Stimulated activated memory B cell treated with anti-CD40 and anti-IgM and Interleukin-4, amounts not matched to agents 10 μg/mL and 1 μg/mL and 100 μg/mL, for 72 hours (primary cell): ENCODE measurements around the gene ACTL6B.

Source experiments
- ATAC-seq: fragments of 150-1000 bp; cut with Tn5 transposase; 2 replicates; pipeline ENCODE4 v1.10.0; 2021
- H3K27ac Mint-ChIP-seq: one replicate; pipeline ENCODE4 v1.8.0; 2022; ENCODE audit warnings: mild to moderate bottlenecking, mixed read lengths
- H3K27me3 Mint-ChIP-seq: one replicate; pipeline ENCODE4 v1.8.0; 2022; ENCODE audit warnings: mixed read lengths
- H3K36me3 Mint-ChIP-seq: one replicate; pipeline ENCODE4 v1.8.0; 2022; ENCODE audit warnings: mixed read lengths
- H3K4me1 Mint-ChIP-seq: one replicate; pipeline ENCODE4 v1.8.0; 2022; ENCODE audit warnings: mixed read lengths
- H3K4me3 Mint-ChIP-seq: one replicate; pipeline ENCODE4 v1.8.0; 2022; ENCODE audit warnings: mild to moderate bottlenecking, moderate library complexity, mixed read lengths
- H3K9me3 Mint-ChIP-seq: one replicate; pipeline ENCODE4 v1.8.0; 2022; ENCODE audit warnings: mixed read lengths

Gene ACTL6B

DNA sequence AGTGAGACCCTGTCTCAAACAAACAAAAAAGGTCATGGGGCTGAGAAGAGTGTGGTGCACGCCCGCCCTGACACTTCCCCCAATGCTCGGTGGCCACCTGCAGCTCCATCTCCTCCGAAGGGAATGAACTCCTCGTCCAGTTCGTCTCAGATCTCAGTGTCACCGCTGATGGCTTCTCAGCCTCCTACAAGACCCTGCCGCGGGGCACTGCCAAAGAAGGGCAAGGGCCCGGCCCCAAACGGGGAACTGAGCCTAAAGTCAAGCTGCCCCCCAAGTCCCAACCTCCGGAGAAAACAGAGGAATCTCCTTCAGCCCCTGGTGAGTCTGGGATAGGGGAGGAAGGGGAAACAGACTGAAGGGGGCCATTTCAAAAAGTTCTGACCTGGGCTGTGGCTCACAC lies 49.9 kb downstream of the ACTL6B start:
- no peaks in the 10 kb centered on the region for H3K36me3 Mint-ChIP-seq
- no peaks in the 10 kb centered on the region for H3K27me3 Mint-ChIP-seq
- peaks cover 22% of the 10 kb centered on the region for H3K4me1 Mint-ChIP-seq
- no peak for ATAC-seq
- H3K27ac Mint-ChIP-seq, result no peak overlapping the region
- H3K9me3 Mint-ChIP-seq, result no peaks in the 10 kb centered on the region
- no peak overlapping the region for H3K4me3 Mint-ChIP-seq

- H3K27me3 Mint-ChIP-seq, result no peaks in the 10 kb centered on the region
- no peaks in the 10 kb centered on the region for H3K9me3 Mint-ChIP-seq
- peak; percentile 24 for ATAC-seq
- no peaks in the 10 kb centered on the region for H3K36me3 Mint-ChIP-seq
- peaks cover 22% of the 10 kb centered on the region for H3K4me1 Mint-ChIP-seq
- peak overlapping the region; percentile 82 for H3K4me3 Mint-ChIP-seq
- peak overlapping the region; percentile 62 for H3K27ac Mint-ChIP-seq
Measured at GRCh38 chr7:100604976-100605911, 51.0 kb downstream of the ACTL6B start.

GRCh38 chr7:100604028-100604975 lies 51.9 kb downstream of the ACTL6B start:
- H3K27ac Mint-ChIP-seq, result peak overlapping the region; percentile 87
- peaks cover 22% of the 10 kb centered on the region for H3K4me1 Mint-ChIP-seq
- H3K4me3 Mint-ChIP-seq, result peak overlapping the region; percentile 82
- no peaks in the 10 kb centered on the region for H3K36me3 Mint-ChIP-seq
- H3K27me3 Mint-ChIP-seq, result no peaks in the 10 kb centered on the region
- H3K9me3 Mint-ChIP-seq, result no peaks in the 10 kb centered on the region
- peak; percentile 79 for ATAC-seq

DNA sequence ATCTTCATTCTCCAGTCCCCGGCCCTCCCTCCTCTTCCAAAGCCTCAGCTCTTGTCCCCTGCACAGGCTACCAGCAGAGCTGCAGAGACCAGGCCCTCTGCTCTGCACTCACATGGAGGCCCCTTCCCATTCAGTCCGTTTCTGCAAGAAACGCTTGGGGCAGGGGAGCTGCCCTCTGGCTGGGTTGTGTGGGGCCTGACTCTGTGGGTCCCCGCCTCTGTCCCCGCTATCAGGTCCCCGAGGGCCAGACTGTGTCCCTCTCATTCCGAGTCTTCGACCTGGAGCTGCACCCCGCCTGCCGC lies 52.6 kb downstream of the ACTL6B start:
- H3K36me3 Mint-ChIP-seq, result no peaks in the 10 kb centered on the region
- peak overlapping the region; percentile 87 for H3K27ac Mint-ChIP-seq
- no peaks in the 10 kb centered on the region for H3K27me3 Mint-ChIP-seq
- H3K4me3 Mint-ChIP-seq, result peak overlapping the region; percentile 81
- no peaks in the 10 kb centered on the region for H3K9me3 Mint-ChIP-seq
- ATAC-seq, result peak; percentile 3
- peaks cover 22% of the 10 kb centered on the region for H3K4me1 Mint-ChIP-seq

GRCh38 chr7:100602889-100603725 lies 53.1 kb downstream of the ACTL6B start:
- no peak for ATAC-seq
- Mint-ChIP-seq H3K9me3 (no peaks in the 10 kb centered on the region), H3K27ac (peak overlapping the region; percentile 87), H3K27me3 (no peaks in the 10 kb centered on the region), H3K4me3 (peak overlapping the region; percentile 81), H3K4me1 (peaks cover 22% of the 10 kb centered on the region), H3K36me3 (no peaks in the 10 kb centered on the region)

- H3K27ac Mint-ChIP-seq, result no peak overlapping the region
- H3K36me3 Mint-ChIP-seq, result no peaks in the 10 kb centered on the region
- no peaks in the 10 kb centered on the region for H3K9me3 Mint-ChIP-seq
- H3K4me1 Mint-ChIP-seq, result peaks cover 19% of the 10 kb centered on the region
- no peak for ATAC-seq
- H3K4me3 Mint-ChIP-seq, result no peak overlapping the region
- no peaks in the 10 kb centered on the region for H3K27me3 Mint-ChIP-seq
Measured at GRCh38 chr7:100600730-100601038, 55.6 kb downstream of the ACTL6B start.

- Mint-ChIP-seq H3K36me3 (no peaks in the 10 kb centered on the region), H3K4me1 (peaks cover 13% of the 10 kb centered on the region), H3K27me3 (no peaks in the 10 kb centered on the region), H3K4me3 (no peak overlapping the region), H3K9me3 (no peaks in the 10 kb centered on the region), H3K27ac (no peak overlapping the region)
- ATAC-seq, result no peak
Measured at GRCh38 chr7:100599911-100600729, 56.1 kb downstream of the ACTL6B start.

- no peaks in the 10 kb centered on the region for H3K9me3 Mint-ChIP-seq
- ATAC-seq, result no peak
- peaks cover 1% of the 10 kb centered on the region for H3K4me1 Mint-ChIP-seq
- no peak overlapping the region for H3K27ac Mint-ChIP-seq
- no peaks in the 10 kb centered on the region for H3K36me3 Mint-ChIP-seq
- no peak overlapping the region for H3K4me3 Mint-ChIP-seq
- peaks cover 8% of the 10 kb centered on the region for H3K27me3 Mint-ChIP-seq
Measured at GRCh38 chr7:100598425-100598824, 57.8 kb downstream of the ACTL6B start.

DNA sequence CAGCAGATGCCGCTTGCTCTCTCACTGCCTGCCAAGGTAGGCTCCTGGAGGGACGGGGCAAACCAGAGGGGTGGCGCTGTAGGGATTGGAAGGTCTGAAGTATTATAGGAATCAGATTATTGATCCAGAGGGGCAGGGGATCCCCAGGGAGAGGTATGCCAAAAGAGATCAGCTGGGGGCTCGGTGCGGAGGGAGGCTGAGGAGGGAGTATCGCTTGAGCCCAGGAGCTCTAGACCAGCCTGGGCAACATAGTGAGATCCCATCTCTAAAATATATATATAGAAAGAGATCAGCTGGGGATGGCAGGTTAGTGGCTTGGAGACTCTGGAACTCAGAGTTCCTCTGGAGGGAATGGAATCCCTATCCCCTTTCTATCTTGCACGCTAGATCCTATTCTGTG lies 61.1 kb downstream of the ACTL6B start:
- Mint-ChIP-seq H3K4me3 (no peak overlapping the region), H3K27ac (no peak overlapping the region), H3K36me3 (no peaks in the 10 kb centered on the region), H3K4me1 (no peaks in the 10 kb centered on the region), H3K9me3 (no peaks in the 10 kb centered on the region), H3K27me3 (peaks cover 35% of the 10 kb centered on the region)
- ATAC-seq, result no peak
